ENCODE results near the gene C11orf97. TPM values are rescaled to one million over a fixed set of nuclear protein-coding genes. Genes with fewer than 3 reads are reported as not detected.

C11orf97 gene
- total and polyA plus RNA-seq, 2 of the 8 experiments (the other 6 are each of a cell fraction or from before 2014, with no cell fraction given): not detected

- TF ChIP-seq RAD21 (IDR thresholded peaks at IDR 0.05 in 1 of 2, conservative IDR thresholded peaks at IDR 0.05 in 1 of 2; ENCODE audit: low read depth in 2 of 2, low read length in 2 of 2) (no peak), BCL11A (IDR thresholded peaks at IDR 0.05; ENCODE audit: low read depth in 2 of 2, low read length in 2 of 2) (no peak), GTF2F1 (IDR thresholded peaks at IDR 0.05; ENCODE audit: borderline replicate concordance, low read depth, low read length) (no peak), SIN3A (conservative IDR thresholded peaks at IDR 0.05 in 1 of 2, IDR thresholded peaks at IDR 0.05 in 1 of 2; ENCODE audit: low read depth in 1 of 2, low read length in 2 of 2) (no peak), ATF3 (IDR thresholded peaks at IDR 0.05; ENCODE audit: insufficient read depth, low read depth, low read length) (no peak), GABPA (IDR thresholded peaks at IDR 0.05; ENCODE audit: borderline replicate concordance, insufficient read depth, low read length) (no peak), ASH2L (IDR thresholded peaks at IDR 0.05; ENCODE audit: low read length) (no peak), HDAC2 (IDR thresholded peaks at IDR 0.05; ENCODE audit: borderline replicate concordance in 1 of 2, low read depth in 2 of 2, low read length in 2 of 2) (no peak), KDM5A (IDR thresholded peaks at IDR 0.05; ENCODE audit: low read length) (no peak)
Observed at GRCh38 chr11:94545264-94546161, 33.3 kb downstream of the C11orf97 start (continued).

Data from H1 (cell line).